Esophagus squamous epithelium (tissue), 5 donors: ENCODE results near the gene ATP5MC2. TPM values are rescaled to one million over a fixed set of nuclear protein-coding genes. Genes with fewer than 3 reads are reported as not detected.

Source experiments
- DNase-seq: peaks from one replicate; lab custom pipeline; 2025; lab: John Stamatoyannopoulos, UW
- H3K27ac ChIP-seq, 4 donors: fragments of 200-600 bp; sonication (generic); one replicate each; pipeline ENCODE4 v1.5.1; 2016 to 2019; ENCODE audit warnings: mild to moderate bottlenecking in 1 of 4
- H3K27me3 ChIP-seq, 4 donors: fragments of 200-600 bp; sonication (generic); 1 replicate in 3 of 4; 2 replicates in 1 of 4; pipeline versions ENCODE4 v1.5.1 to v1.6.0; 2017 to 2021; ENCODE audit warnings: antibody characterized with exemption in 1 of 4
- H3K36me3 ChIP-seq, 3 donors: fragments of 200-600 bp; sonication (generic); one replicate each; pipeline ENCODE4 v1.5.1; 2016 to 2019
- H3K4me1 ChIP-seq, 3 donors: fragments of 200-600 bp; sonication (generic); one replicate each; pipeline ENCODE4 v1.5.1; 2017 to 2019
- H3K4me3 ChIP-seq, 4 donors: fragments of 200-600 bp; sonication (generic); 1 replicate in 3 of 4; 2 replicates in 1 of 4; pipeline ENCODE4 v1.5.1; 2016 to 2019; ENCODE audit warnings: mild to moderate bottlenecking in 2 of 4, moderate library complexity in 1 of 4
- H3K9me3 ChIP-seq, 3 donors: fragments of 200-600 bp; sonication (generic); one replicate each; pipeline ENCODE4 v1.5.1; 2016 to 2019
- POLR2A ChIP-seq, 4 donors: fragments of 450-650 bp; IDR thresholded peaks; one replicate each; pipeline ENCODE4 v1.6.1; 2017; ENCODE audit warnings: antibody characterized with exemption in 4 of 4, mild to moderate bottlenecking in 4 of 4, moderate library complexity in 3 of 4
- WGBS, 2 donors: methylation state at CpG; one replicate each; pipeline ENCODE4 v1.1.5; 2018; 5-methylcytosine and 5-hydroxymethylcytosine counted together
- intact Hi-C: fragments of 100-400 bp; cut with DNase I; formaldehyde crosslinking; loops from one replicate; pipeline ENCODE4 v1.15.0; 2022
- total RNA-seq, 4 donors: library from RNA; depleted of rRNA; stranded (reverse); fragments of >200 nt; gene quantifications; one replicate each; pipeline ENCODE4 v1.1.0, GENCODE V29; 2016
- TF ChIP-seq, protein P1 (sequence below), 6 experiments: fragments of 450-650 bp in 4 of 6; fragments of 200-600 bp in 2 of 6; sonication (generic) in 2 of 6; IDR thresholded peaks; one replicate each; pipeline ENCODE4 v1.5.1; 2016 to 2019; ENCODE audit warnings: antibody characterized with exemption in 6 of 6, mild to moderate bottlenecking in 4 of 6, moderate library complexity in 4 of 6
- donor health status: DM: yes; HTN: yes; CAD: no.

Gene ATP5MC2
- total RNA-seq, 4 donors from 2014 or later: 240 to 303 (median 268) TPM

DNA sequence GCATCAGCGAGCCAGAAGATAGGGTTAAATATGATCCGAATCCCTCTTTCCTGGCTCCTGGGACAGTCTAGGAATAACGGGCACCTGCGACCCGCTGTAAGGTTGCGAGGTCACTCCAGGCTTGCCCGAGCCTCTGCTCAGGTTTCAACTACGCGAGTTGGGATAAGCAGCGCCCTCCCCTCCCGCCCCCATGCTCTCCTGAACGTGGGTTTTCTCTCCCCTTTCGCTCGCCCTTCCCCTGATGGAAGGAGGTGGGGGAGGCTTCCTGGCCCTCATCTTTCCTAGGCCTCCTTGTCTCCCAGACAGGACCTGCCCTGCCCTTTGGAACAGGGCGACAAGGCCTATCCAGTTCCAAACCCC is 753 bp upstream of the ATP5MC2 start:
- no peak for TF ChIP-seq POLR2A (IDR thresholded peaks at IDR 0.05)
- TF ChIP-seq, protein P1, sequence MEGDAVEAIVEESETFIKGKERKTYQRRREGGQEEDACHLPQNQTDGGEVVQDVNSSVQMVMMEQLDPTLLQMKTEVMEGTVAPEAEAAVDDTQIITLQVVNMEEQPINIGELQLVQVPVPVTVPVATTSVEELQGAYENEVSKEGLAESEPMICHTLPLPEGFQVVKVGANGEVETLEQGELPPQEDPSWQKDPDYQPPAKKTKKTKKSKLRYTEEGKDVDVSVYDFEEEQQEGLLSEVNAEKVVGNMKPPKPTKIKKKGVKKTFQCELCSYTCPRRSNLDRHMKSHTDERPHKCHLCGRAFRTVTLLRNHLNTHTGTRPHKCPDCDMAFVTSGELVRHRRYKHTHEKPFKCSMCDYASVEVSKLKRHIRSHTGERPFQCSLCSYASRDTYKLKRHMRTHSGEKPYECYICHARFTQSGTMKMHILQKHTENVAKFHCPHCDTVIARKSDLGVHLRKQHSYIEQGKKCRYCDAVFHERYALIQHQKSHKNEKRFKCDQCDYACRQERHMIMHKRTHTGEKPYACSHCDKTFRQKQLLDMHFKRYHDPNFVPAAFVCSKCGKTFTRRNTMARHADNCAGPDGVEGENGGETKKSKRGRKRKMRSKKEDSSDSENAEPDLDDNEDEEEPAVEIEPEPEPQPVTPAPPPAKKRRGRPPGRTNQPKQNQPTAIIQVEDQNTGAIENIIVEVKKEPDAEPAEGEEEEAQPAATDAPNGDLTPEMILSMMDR (IDR thresholded peaks at IDR 0.05): no peak
- intact Hi-C loops: loop anchor here (5.0 kb wide), 2 partner anchors 54 to 134 kb away; no protein-coding TSS in a partner anchor
- no peaks in the 10 kb centered on the region for H3K9me3 ChIP-seq
- no peaks in the 10 kb centered on the region for H3K27me3 ChIP-seq
- H3K4me1 ChIP-seq: peaks cover 17 to 50% (median 27%) of the 10 kb centered on the region in 3 donors
- no peak for DNase-seq
- peak overlapping the region; percentile 67 to 89 (median 72) for H3K4me3 ChIP-seq
- 3 to 9% methylated on average over 6 to 8 of the region's 15 CpGs for WGBS, 2 donors
- H3K36me3 ChIP-seq: peaks cover 0 to 25% (median 0%) of the 10 kb centered on the region in 3 donors
- H3K27ac ChIP-seq: peak overlapping the region; percentile 89 to 96 (median 94)

DNA sequence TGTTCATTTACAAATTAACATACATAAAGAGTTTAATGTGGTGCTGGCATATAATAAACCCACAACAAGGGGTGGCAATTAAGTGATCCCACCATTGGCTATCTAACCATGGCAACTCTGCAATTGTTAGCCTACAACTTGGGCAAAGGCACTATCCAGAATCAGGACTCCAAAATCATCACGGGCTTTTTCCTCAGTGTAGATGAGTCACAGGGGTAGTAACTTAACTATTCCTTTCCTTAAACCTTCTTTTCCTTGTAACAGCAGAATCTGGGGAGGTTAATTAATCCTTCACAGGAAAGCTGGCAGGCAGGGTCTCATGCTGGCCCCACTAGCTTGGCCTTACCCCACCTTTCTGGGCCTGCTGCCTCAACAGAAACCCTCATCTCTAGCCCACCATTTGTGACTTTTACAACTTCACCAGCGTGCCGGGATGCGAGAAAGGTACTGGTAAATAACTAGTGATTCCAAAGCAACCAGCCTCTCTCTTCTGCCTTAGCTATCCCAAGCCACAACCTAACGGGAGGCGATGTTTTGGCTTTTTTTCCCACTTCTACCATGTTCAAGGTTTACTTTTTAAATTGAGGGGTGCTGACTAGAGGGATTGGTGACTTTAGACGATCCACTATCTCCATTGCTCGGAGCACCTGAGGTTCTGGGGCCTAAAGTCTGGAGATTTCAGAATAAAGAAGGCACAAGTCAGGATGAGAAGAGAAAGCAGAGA is 744 bp downstream of the ATP5MC2 start:
- DNase-seq: no peak
- H3K27ac ChIP-seq: peak overlapping the region; percentile 89 to 96 (median 94)
- peak overlapping the region; percentile 67 to 89 (median 72) for H3K4me3 ChIP-seq
- peaks cover 0 to 40% (median 6%) of the 10 kb centered on the region in 3 donors for H3K36me3 ChIP-seq
- H3K4me1 ChIP-seq: peaks cover 17 to 65% (median 27%) of the 10 kb centered on the region in 3 donors
- intact Hi-C loops: loop anchor here (5.0 kb wide), 2 partner anchors 53 to 133 kb away; no protein-coding TSS in a partner anchor
- TF ChIP-seq, protein P1 (IDR thresholded peaks at IDR 0.05): no peak
- TF ChIP-seq POLR2A (IDR thresholded peaks at IDR 0.05): no peak
- no peaks in the 10 kb centered on the region for H3K9me3 ChIP-seq
- 29 to 35% methylated on average over 8 of the region's 8 CpGs for WGBS, 2 donors
- H3K27me3 ChIP-seq: no peaks in the 10 kb centered on the region

DNA sequence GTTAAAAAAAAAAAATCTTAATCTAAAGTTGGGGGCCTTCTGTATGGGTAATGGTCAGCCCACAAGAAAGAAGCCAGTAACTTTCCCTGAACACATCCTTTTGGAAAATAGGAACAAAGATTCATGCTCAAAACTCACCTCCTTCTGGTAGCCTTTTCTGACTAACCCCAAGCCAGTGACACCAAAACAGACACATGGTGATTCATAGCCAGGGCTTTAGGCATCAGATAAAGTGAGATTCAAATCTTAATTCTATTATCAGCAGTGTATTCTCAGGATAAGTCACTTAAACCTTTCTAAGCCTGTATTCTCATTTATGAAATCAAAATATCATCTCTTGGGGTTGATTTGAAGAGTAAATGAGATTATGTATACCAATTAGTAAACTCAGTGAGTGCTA is 4.9 kb downstream of the ATP5MC2 start:
- H3K36me3 ChIP-seq: peaks cover 13 to 82% (median 33%) of the 10 kb centered on the region in 3 donors
- intact Hi-C loops: no loop called here

DNA sequence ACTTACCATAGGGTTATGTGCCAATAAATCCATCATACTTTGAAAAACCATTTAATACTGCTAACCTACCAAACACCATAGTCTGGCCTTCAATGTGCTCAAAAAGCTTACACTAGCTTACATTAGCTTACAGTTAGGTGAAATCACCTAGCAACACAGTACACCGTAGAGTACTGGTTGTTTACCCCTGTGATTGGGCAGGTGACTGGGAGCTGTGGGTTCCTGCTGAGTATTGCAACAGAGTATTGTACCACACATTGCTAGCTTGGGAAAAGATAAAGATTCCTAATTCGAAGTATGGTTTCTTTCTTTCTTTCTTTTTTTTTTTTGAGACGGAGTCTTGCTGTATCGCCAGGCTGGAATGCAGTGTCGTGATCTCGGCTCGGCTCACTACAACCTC is 5.6 kb downstream of the ATP5MC2 start:
- 80 to 90% methylated on average over 7 of the region's 7 CpGs for WGBS, 2 donors
- TF ChIP-seq, protein P1 (IDR thresholded peaks at IDR 0.05): no peak
- TF ChIP-seq POLR2A (IDR thresholded peaks at IDR 0.05): no peak
- H3K4me1 ChIP-seq: peaks cover 6 to 52% (median 13%) of the 10 kb centered on the region in 3 donors
- no peak for DNase-seq
- H3K4me3 ChIP-seq: no peak overlapping the region
- H3K36me3 ChIP-seq: peaks cover 13 to 89% (median 35%) of the 10 kb centered on the region in 3 donors
- no peaks in the 10 kb centered on the region for H3K9me3 ChIP-seq
- intact Hi-C loops: no loop called here
- H3K27me3 ChIP-seq: no peaks in the 10 kb centered on the region
- no peak overlapping the region for H3K27ac ChIP-seq

More for the DNA sequence above, 4.9 kb downstream of the ATP5MC2 start:
- TF ChIP-seq POLR2A (IDR thresholded peaks at IDR 0.05): no peak
- TF ChIP-seq, protein P1 (IDR thresholded peaks at IDR 0.05): no peak
- no peak for DNase-seq
- Histone ChIP-seq H3K4me3 (no peak overlapping the region), H3K4me1 (peaks cover 8 to 55% (median 13%) of the 10 kb centered on the region in 3 donors), H3K9me3 (no peaks in the 10 kb centered on the region), H3K27me3 (no peaks in the 10 kb centered on the region), H3K27ac (no peak overlapping the region)

DNA sequence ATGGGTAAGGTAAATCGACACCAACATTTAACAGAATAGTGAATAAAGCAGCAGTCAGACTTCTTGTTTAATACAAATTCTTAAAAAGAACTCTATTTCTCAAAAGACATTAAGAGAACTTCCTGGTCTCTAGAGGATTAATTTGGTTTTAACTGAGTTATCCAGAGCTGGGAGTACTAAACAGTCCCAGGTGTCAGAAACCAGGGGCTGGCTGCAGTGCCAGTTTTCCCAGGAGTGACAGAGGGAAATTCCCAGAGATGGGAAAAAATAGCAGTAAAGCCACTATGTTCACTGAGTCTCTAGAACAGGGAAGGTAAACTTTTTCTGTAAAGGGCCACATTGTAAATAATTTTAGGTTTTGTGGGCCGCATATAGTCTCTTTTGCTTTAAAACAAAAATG is 8.8 kb downstream of the ATP5MC2 start:
- Histone ChIP-seq H3K4me1 (peaks cover 0 to 27% (median 0%) of the 10 kb centered on the region in 3 donors), H3K27me3 (no peaks in the 10 kb centered on the region), H3K27ac (no peak overlapping the region), H3K36me3 (peaks cover 13 to 100% (median 45%) of the 10 kb centered on the region in 3 donors), H3K4me3 (no peak overlapping the region), H3K9me3 (no peaks in the 10 kb centered on the region)
- TF ChIP-seq, protein P1 (IDR thresholded peaks at IDR 0.05): no peak
- TF ChIP-seq POLR2A (IDR thresholded peaks at IDR 0.05): no peak
- WGBS, 2 donors: 85 to 91% methylated on average over 2 of the region's 2 CpGs
- intact Hi-C loops: no loop called here
- DNase-seq: no peak
